HepG2 (cell line): ENCODE results near the gene CCDC150. TPM values are rescaled to one million over a fixed set of nuclear protein-coding genes. Genes with fewer than 3 reads are reported as not detected.

Source experiments
- ATAD3A ChIP-seq: sonication (generic); formaldehyde crosslinking; IDR thresholded peaks from 2 replicates; pipeline ENCODE4 v1.4.0; 2020; ENCODE audit warnings: missing genetic modification reagents
- DNMT1 ChIP-seq: sonication (generic); formaldehyde crosslinking; IDR thresholded peaks from 2 replicates; pipeline ENCODE4 v1.5.1; 2020; ENCODE audit warnings: mild to moderate bottlenecking, missing genetic modification reagents
- EZH2 ChIP-seq: conservative IDR thresholded peaks from 2 replicates; pipeline ENCODE4 v1.6.1; 2012; ENCODE audit warnings: mild to moderate bottlenecking, low read depth, low read length, moderate library complexity
- FOSL1 ChIP-seq: sonication (generic); formaldehyde crosslinking; IDR thresholded peaks from 2 replicates; pipeline ENCODE4 v1.9.0; 2021; ENCODE audit warnings: missing genetic modification reagents, borderline replicate concordance
- FOXK2 ChIP-seq: fragments of 450-650 bp; IDR thresholded peaks from 2 replicates; pipeline ENCODE4 v1.6.1; 2016
- GFI1 ChIP-seq: sonication (generic); formaldehyde crosslinking; IDR thresholded peaks from 2 replicates; pipeline ENCODE4 v1.5.0; 2020; ENCODE audit warnings: missing genetic modification reagents, mild to moderate bottlenecking, borderline replicate concordance
- GTF2F1 ChIP-seq: fragments of 150-350 bp; IDR thresholded peaks from 2 replicates; pipeline ENCODE4 v1.6.1; 2014; ENCODE audit warnings: low read length
- HHEX ChIP-seq: IDR thresholded peaks from 2 replicates; pipeline ENCODE4 v1.6.1; 2016; ENCODE audit warnings: control low read depth
- HNRNPH1 ChIP-seq: fragments of 200-400 bp; formaldehyde crosslinking; optimal IDR thresholded peaks from 2 replicates; pipeline ENCODE3; 2017; ENCODE audit warnings: mild to moderate bottlenecking, low read depth, low read length
- NR3C1 ChIP-seq: sonication (generic); formaldehyde crosslinking; IDR thresholded peaks from 2 replicates; pipeline ENCODE4 v1.4.0; 2020; ENCODE audit warnings: missing genetic modification reagents
- PAF1 ChIP-seq: IDR thresholded peaks from 2 replicates; pipeline ENCODE4 v1.6.1; 2016; ENCODE audit warnings: missing genetic modification reagents, missing compliant biosample characterization
- PHB2 ChIP-seq: fragments of 450-650 bp; IDR thresholded peaks from 2 replicates; pipeline ENCODE4 v1.6.1; 2018; ENCODE audit not compliant: partially characterized antibody
- RBFOX2 ChIP-seq: fragments of 200-400 bp; formaldehyde crosslinking; IDR thresholded peaks from 2 replicates; pipeline ENCODE4 v1.6.1; 2017; ENCODE audit warnings: low read depth, mild to moderate bottlenecking, low read length
- SP140L ChIP-seq: sonication (generic); formaldehyde crosslinking; IDR thresholded peaks from 2 replicates; pipeline ENCODE4 v1.4.0; 2020; ENCODE audit warnings: missing genetic modification reagents, borderline replicate concordance
- SRSF1 ChIP-seq: fragments of 200-400 bp; formaldehyde crosslinking; optimal IDR thresholded peaks from 2 replicates; pipeline ENCODE3; 2017; ENCODE audit warnings: mild to moderate bottlenecking, low read depth, low read length, moderate library complexity
- XRCC5 ChIP-seq: fragments of 200-400 bp; formaldehyde crosslinking; optimal IDR thresholded peaks from 2 replicates; pipeline ENCODE3; 2017; ENCODE audit warnings: mild to moderate bottlenecking, low read length
- ZBTB38 ChIP-seq: sonication (generic); formaldehyde crosslinking; IDR thresholded peaks from 2 replicates; pipeline ENCODE4 v1.5.1; 2020; ENCODE audit warnings: mild to moderate bottlenecking, missing genetic modification reagents
- ZBTB7A ChIP-seq: sonication (generic); formaldehyde crosslinking; IDR thresholded peaks from 2 replicates; pipeline ENCODE4 v1.8.0; 2022; ENCODE audit warnings: mild to moderate bottlenecking, missing genetic modification reagents
- ZMYM2 ChIP-seq: sonication (generic); formaldehyde crosslinking; IDR thresholded peaks from 2 replicates; pipeline ENCODE4 v1.8.0; 2022; ENCODE audit warnings: mild to moderate bottlenecking, missing genetic modification reagents
- ZNF263 ChIP-seq: sonication (generic); formaldehyde crosslinking; IDR thresholded peaks from 2 replicates; pipeline ENCODE4 v1.4.0; 2020; ENCODE audit warnings: missing genetic modification reagents
- ZNF292 ChIP-seq: sonication (generic); formaldehyde crosslinking; IDR thresholded peaks from 2 replicates; pipeline ENCODE4 v1.8.1; 2022; ENCODE audit warnings: mild to moderate bottlenecking, low read depth, missing genetic modification reagents, borderline replicate concordance
- ZNF296 ChIP-seq: sonication (generic); formaldehyde crosslinking; conservative IDR thresholded peaks from 2 replicates; pipeline ENCODE4 v1.5.0; 2020; ENCODE audit warnings: mild to moderate bottlenecking, missing genetic modification reagents
- ZNF547 ChIP-seq: sonication (generic); formaldehyde crosslinking; IDR thresholded peaks from 2 replicates; pipeline ENCODE4 v1.5.1; 2020; ENCODE audit warnings: mild to moderate bottlenecking, missing genetic modification reagents
- ZNF572 ChIP-seq: sonication (generic); formaldehyde crosslinking; IDR thresholded peaks from 2 replicates; pipeline ENCODE4 v1.5.1; 2020; ENCODE audit warnings: mild to moderate bottlenecking, missing genetic modification reagents
- ZNF737 ChIP-seq: sonication (generic); formaldehyde crosslinking; IDR thresholded peaks from 2 replicates; pipeline ENCODE4 v1.5.0; 2020; ENCODE audit warnings: missing genetic modification reagents, mild to moderate bottlenecking, borderline replicate concordance
- polyA plus RNA-seq, 8 experiments: library from polyadenylated mRNA; depleted of rRNA in 3 of 8; stranded (reverse) in 7 of 8; unstranded in 1 of 8; fragments of >200 nt; fragmentation: Illumina TruSeq in 4 of 8; extraction: Trizol in 4 of 8; gene quantifications; 2 replicates each; pipeline versions ENCODE4 v1.2.1 to v1.2.3, GENCODE V29; 2011 to 2016; ENCODE audit warnings: low read depth in 4 of 8, missing spikeins in 1 of 8, mixed read lengths in 1 of 8; ENCODE audit not compliant: insufficient read depth in 1 of 8
- total RNA-seq, 5 experiments: library from RNA; depleted of rRNA; stranded (reverse); fragments of >200 nt; fragmentation: Illumina TruSeq; extraction: Trizol; gene quantifications; 2 replicates each; pipeline ENCODE4 v1.2.3, GENCODE V29; 2016; ENCODE audit warnings: low read depth in 1 of 5
- TF ChIP-seq, protein P1 (sequence below): IDR thresholded peaks from 2 replicates; pipeline ENCODE4 v1.6.1; 2016; ENCODE audit warnings: missing compliant biosample characterization, missing genetic modification reagents, borderline replicate concordance
- TF ChIP-seq, protein P2 (sequence below): sonication (generic); formaldehyde crosslinking; conservative IDR thresholded peaks from 2 replicates; pipeline ENCODE4 v1.4.0; 2020; ENCODE audit warnings: missing genetic modification reagents

CCDC150 gene
- total and polyA plus RNA-seq, 2 of the 13 experiments (the other 11 are each of a cell fraction or from before 2014, with no cell fraction given), result 14.9 to 32.6 TPM

DNA sequence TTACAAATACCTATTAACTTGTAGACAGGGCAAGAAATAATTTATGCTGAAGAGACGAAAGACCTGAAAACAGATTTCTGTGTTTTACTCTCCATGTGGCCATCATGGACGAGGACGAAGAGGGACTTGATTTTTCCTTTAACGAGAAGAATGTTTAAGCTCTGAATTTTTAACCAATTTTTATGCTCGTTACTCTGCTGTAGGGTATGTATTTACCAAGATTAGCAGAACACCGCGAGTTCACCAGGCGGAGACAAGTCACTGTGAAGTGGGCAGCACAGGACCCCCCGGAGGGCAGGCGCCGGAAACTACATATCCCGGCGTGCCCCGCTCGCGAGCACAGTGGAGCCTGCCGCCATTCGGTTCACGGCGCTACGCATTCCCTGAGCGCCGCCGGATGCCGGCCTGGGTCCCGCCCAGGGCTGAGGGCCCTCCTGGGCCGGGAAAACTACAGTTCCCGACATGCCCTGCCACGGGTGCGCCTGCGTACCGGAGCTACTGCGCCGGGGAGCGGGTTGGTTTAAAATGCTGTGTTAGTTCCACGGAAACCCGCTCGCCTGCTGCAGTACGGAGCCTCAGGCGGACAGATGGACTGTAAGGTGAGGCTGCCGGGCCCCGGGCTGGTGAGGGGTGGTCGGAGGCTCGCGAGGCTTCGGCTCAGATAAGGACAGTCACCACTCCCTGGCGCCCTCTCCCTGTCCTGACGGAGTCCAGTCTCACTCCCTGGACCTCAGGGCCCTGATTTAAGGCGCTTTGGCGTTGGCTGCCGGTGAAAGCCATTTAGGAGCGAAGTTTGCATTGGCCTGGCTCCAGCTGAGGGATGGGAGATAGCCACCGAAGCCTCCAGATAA, at the start of gene CCDC150 (continued):
- TF ChIP-seq HNRNPH1 (no peak), ZBTB38 (CRISPR knock-in tag) (peak; percentile 79), ZMYM2 (no peak), FOXK2 (no peak), ZNF737 (CRISPR knock-in tag) (no peak; the same call in 1 of the 2 replicates), ZBTB7A (peak; percentile 78; the same call in 1 of the 2 replicates), ZNF292 (peak; percentile 94), ZNF263 (CRISPR knock-in tag) (no peak; the same call in 1 of the 2 replicates), PAF1 (CRISPR knock-in tag) (no peak), ZNF296 (no peak), XRCC5 (peak; percentile 89), PHB2 (no peak), FOSL1 (CRISPR knock-in tag) (no peak), DNMT1 (CRISPR knock-in tag) (peak; percentile 89; the same call in 1 of the 2 replicates), GFI1 (CRISPR knock-in tag) (peak; percentile 81), ATAD3A (CRISPR knock-in tag) (no peak), ZNF547 (CRISPR knock-in tag) (peak; percentile 92), ZNF572 (CRISPR knock-in tag) (peak; percentile 97; the same call in 1 of the 2 replicates), GTF2F1 (no peak), SP140L (CRISPR knock-in tag) (no peak; the same call in 1 of the 2 replicates), NR3C1 (CRISPR knock-in tag) (no peak), RBFOX2 (peak; percentile 66), SRSF1 (peak; percentile 56), HHEX (CRISPR knock-in tag) (no peak), EZH2 (no peak)
- TF ChIP-seq, protein P1, sequence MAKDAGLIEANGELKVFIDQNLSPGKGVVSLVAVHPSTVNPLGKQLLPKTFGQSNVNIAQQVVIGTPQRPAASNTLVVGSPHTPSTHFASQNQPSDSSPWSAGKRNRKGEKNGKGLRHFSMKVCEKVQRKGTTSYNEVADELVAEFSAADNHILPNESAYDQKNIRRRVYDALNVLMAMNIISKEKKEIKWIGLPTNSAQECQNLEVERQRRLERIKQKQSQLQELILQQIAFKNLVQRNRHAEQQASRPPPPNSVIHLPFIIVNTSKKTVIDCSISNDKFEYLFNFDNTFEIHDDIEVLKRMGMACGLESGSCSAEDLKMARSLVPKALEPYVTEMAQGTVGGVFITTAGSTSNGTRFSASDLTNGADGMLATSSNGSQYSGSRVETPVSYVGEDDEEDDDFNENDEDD (CRISPR knock-in tag), result peak; percentile 99
- TF ChIP-seq, protein P2, sequence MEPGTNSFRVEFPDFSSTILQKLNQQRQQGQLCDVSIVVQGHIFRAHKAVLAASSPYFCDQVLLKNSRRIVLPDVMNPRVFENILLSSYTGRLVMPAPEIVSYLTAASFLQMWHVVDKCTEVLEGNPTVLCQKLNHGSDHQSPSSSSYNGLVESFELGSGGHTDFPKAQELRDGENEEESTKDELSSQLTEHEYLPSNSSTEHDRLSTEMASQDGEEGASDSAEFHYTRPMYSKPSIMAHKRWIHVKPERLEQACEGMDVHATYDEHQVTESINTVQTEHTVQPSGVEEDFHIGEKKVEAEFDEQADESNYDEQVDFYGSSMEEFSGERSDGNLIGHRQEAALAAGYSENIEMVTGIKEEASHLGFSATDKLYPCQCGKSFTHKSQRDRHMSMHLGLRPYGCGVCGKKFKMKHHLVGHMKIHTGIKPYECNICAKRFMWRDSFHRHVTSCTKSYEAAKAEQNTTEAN, result no peak; the same call in 1 of the 2 replicates
